Keratinocyte (primary cell): Measurements from ENCODE around the gene C22orf31.

Experiments used
- CTCF ChIP-seq, 3 experiments: IDR thresholded peaks in 1 of 3; conservative IDR thresholded peaks in 1 of 3; optimal IDR thresholded peaks in 1 of 3; 2 replicates in 2 of 3; 3 replicates in 1 of 3; pipeline versions ENCODE3 to v1.5.1; 2011; ENCODE audit warnings: low read length in 3 of 3, mild to moderate bottlenecking in 3 of 3, moderate library complexity in 2 of 3, control low read depth in 1 of 3, inconsistent platforms in 1 of 3; ENCODE audit not compliant: insufficient read depth in 2 of 3; ENCODE audit errors: extremely low read depth in 1 of 3
- EZH2 ChIP-seq: IDR thresholded peaks from one replicate; pipeline ENCODE4 v1.6.1; 2012; ENCODE audit warnings: inconsistent platforms, mild to moderate bottlenecking, low read length, moderate library complexity

DNA sequence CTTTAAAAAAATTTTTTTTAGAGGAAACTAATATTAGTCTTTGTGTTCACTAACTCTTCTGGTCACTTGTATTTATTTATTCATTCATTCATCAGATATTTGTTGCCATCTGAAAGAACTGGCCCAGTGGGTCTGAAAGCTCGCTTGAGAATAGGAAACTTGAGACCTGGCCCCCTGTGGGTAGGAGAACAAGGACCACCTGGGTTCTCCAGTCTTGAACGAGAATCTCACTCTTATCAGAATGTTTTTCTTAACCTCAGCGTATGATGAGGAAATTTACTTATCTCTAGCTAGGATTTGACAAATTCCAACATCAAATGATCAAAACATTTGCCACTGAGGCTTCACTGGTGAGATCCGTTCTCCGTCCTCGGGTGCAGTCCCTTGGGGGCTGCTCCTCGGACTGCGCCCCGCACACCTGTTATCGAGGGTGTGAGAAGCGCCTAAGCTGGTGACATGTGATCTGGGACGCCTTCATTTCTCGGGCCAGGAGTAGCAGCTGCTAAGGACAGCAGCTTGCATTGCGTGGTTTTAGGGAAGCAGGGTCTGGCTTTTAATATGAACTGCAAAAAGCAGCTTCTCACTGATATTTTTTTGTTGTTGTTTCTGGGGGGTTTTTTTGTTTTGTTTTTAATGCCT is 6.3 kb downstream of the C22orf31 start:
- no peak for TF ChIP-seq CTCF (optimal IDR thresholded peaks at IDR 0.05 in 1 of 3, IDR thresholded peaks at IDR 0.05 in 1 of 3, conservative IDR thresholded peaks at IDR 0.05 in 1 of 3; ENCODE audit: extremely low read depth in 1 of 3, insufficient read depth in 2 of 3, low read length in 3 of 3)
- no peak for TF ChIP-seq EZH2
